ENCODE measurements around the gene GAP43.
A peak's percentile ranks its signal among the peaks of the same experiment; 100 is the strongest.

Gene GAP43, protein sequence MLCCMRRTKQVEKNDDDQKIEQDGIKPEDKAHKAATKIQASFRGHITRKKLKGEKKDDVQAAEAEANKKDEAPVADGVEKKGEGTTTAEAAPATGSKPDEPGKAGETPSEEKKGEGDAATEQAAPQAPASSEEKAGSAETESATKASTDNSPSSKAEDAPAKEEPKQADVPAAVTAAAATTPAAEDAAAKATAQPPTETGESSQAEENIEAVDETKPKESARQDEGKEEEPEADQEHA

GRCh38 chr3:115623044-115623868, at the start of gene GAP43:
GAP43 (plus strand) TSS chr3:115623510; CDS start chr3:115623690, 180 bp downstream.
- peak; percentile 25 for DNase-seq (ENCODE audit: low spot score)
- no peak for FAIRE-seq

DNA sequence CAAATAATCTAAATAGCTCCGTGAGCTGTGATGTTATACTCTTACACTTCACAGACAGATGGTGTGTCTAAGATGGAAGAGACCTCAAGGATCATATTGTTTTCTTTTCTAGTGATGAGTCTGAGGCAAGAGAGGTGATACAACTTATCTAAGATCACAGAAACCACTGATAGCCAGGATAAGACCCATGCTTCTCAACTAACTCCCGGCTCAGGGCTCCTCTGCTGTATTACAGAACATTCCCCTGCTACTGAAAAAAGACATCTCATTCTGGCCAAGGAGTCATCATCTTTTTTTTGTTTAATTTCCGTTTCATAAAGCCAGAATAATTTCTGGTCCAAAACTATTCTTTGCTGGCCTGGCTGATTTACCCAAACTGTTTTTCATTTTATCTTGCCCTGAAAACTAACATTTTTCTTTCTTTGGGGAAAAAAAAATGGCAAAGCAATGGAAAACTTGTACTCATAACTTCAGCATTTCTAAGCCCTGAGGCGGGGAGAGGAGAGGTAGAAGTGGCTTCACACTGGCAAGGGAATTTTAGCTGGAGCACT, 46.9 kb upstream of the GAP43 start:
- FAIRE-seq (no peak), DNase-seq (ENCODE audit: low spot score) (no peak)

- no peak for DNase-seq (ENCODE audit: low spot score)
- FAIRE-seq: no peak
These were observed 46.3 kb upstream of the GAP43 start for GRCh38 chr3:115577000-115577399.

DNA sequence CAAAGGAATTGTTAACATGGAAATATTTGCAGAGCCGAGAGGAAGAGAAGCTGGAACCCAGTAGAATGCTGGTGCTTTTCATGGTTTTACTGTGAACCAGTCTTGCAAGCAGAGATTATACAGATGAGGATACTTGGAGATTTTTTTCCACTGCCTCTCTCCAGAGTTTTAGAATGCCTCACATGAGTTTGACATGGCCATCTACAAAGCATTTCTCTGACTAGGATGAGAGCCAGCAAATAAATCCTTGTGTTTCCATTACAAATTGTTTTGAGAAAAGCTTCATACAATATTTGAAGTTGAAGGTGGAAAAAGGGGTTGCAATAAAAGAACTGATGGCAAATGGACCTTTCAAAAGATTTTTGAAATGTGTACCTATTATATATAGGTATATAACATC, 45.0 kb upstream of the GAP43 start:
- FAIRE-seq (no peak), DNase-seq (ENCODE audit: low spot score) (no peak)

DNA sequence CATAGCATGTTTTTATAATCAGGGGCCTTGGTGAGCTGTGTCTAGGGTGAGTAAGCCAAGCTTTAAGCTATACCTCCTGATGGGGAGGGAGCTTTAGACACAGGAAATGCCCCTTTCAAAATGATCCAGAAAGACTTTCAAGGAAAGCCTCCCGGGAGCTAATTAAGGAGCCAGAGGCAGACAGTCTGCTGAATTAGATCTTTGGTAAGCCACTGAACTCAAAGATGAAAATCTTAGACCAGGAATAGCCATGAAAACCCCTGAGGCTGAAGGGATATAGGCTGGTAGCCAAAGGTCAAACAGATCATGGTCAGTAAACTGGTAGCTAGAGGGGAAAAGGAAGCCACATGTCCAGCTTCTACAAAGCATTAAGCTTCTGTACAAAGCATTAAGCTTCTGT, 42.7 kb upstream of the GAP43 start:
- DNase-seq (ENCODE audit: low spot score) (no peak), FAIRE-seq (no peak)

DNA sequence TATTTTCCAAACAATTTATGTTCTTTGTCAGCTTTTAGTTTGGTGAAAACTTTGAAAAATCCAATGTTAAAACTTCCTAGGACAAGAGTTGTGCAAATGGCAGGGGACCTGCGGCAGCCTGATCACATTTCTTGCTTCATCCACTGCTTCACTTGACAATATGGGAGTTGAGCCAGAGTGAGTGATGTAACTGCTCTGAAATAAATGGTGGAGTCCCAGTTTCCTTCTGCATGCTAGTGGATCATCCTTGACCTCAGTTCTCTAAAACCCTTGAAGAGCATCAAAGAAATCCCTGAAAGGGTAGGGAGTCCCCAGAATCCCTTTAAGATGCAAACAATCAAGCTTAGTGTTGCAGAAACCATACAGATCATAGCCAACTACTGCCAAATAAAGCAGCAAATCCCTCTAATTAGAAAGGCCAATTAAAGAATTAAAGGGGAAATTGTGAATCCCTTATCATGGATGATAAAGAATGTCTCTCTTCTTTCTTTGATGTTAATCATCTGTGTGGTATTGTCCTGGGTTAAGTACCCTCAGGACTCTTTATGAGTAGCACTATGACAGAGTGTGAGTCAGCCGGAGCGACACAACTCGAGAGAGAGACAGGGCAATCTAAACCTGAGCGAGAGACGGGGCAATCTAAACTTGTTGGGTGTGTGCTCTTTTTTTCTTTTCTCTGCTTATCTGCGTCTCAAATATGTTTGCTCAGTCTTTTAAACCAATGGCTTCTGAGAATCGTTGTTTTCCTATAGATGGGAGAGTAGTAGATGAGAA, 41.8 kb upstream of the GAP43 start:
- peak; percentile 36 for FAIRE-seq

DNA sequence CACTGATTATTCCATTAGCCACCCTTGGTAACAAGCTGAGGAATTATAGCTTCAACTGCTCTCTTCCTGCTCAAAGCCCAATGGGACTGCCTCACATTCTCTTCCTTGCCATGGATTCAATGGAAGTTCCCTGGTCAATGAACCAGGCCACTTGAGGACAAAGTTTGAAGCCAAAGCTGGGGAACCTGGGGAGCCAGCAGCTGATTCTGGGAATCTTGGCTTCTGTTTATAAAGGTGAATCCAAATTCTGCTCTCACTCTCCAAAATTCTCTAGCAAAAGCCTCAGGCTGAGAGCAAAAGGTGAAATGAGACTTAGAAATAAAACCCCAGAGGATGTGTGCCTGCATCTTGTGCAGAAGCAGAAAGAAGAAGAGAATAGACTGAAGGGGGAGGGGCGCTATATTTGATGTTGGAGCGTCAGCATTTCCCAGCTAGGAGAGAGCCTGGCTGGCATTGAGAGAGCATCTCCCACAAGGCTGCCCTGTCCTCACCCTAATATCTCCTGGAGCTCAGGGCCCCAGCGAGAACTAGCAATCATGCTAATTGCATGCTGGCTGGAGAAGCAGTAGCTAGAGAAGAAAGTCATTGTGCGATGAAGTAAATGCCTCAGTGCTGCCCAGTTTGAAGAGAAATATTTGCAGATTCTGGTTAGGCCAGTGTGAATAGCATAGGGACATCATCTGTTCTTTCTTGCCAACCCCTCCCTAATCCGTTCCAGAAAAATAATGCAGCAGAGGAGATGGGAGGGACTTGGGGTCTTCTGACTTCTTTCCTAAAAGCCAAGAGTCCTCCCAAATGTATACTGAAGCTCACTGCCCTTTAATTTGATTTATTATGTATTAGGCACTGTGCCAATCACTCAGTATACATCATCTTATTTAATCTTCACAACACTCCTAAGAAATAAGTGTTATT, 34.9 kb upstream of the GAP43 start:
- DNase-seq (ENCODE audit: low spot score): no peak
- FAIRE-seq: no peak

More for the DNA sequence above, 41.8 kb upstream of the GAP43 start:
- DNase-seq (ENCODE audit: low spot score): peak; percentile 40

- FAIRE-seq (no peak), DNase-seq (ENCODE audit: low spot score) (no peak)
These were observed 32.4 kb upstream of the GAP43 start for GRCh38 chr3:115590873-115591272.

DNA sequence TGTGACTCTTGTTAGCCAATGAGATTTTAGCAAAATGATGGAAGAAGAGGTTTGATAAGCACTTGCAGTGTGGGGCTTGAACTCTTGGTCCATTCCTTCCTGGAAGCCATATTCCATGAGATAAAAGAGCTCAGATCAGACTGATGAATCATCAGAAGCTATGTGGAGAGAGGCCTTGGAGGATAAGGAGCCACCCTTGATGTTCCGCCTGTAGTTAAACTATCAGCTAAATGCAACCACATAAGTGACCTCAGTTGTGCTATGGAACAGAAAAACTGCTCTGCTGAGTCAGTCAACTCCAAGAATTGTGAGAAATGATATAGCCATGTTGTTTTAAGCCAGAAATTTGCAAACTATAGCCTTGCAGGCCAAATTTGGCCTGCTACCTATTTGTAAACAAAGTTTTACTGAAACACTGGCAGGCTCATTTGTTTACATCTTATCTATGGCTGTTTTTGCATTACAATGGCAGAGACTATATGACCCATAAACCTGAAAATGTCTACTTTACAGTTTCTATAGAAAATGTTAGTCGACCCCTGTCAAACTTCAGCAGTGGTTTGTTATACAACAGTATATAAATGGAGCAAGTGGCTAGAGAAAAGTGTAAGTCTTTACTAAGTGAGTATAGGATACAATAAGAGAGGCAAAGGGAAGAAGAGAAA, 27.6 kb upstream of the GAP43 start:
- peak; percentile 57 for DNase-seq (ENCODE audit: low spot score)
- FAIRE-seq: peak; percentile 33

DNA sequence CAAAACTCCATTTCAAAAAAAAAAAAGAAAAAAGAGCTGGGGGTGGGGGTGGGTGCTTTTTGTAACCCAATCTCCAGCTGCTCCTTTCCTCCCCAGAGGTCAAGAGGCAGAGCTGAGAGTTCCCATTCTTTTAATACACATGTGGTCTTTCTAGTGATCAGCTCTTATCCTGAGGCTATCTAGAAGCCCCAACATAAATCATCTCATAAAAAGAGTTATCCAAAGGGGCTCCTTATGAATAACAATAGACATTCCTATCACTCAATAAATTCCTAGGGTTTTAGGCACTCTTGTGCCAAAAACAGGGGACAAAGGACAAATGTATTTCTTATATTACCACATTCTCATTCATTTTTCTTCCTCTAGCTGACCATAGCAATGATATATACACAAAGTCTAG, 25.1 kb upstream of the GAP43 start:
- no peak for DNase-seq (ENCODE audit: low spot score)
- FAIRE-seq: no peak

DNA sequence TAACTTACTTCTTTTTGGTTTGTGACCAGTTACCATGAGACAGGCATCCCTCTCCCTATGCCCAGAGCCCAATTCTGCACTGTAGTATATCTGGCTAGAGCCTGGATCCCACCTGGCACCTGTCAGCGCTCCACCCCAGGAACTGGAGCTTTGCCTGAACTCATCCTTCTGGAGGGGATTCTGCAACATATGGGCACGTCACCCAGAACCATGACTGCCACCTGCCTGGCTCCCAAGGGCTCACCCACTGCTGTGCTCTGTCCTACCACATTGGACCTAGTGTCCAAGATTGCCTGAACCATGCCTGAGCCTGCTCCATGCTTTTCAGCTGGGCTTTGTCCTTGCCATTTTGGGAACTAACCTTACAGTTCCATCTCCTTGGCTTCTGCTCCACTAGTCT, 21.1 kb upstream of the GAP43 start:
- no peak for FAIRE-seq
- no peak for DNase-seq (ENCODE audit: low spot score)

GRCh38 chr3:115611630-115612029, 11.7 kb upstream of the GAP43 start:
- FAIRE-seq: no peak
- no peak for DNase-seq (ENCODE audit: low spot score)

DNA sequence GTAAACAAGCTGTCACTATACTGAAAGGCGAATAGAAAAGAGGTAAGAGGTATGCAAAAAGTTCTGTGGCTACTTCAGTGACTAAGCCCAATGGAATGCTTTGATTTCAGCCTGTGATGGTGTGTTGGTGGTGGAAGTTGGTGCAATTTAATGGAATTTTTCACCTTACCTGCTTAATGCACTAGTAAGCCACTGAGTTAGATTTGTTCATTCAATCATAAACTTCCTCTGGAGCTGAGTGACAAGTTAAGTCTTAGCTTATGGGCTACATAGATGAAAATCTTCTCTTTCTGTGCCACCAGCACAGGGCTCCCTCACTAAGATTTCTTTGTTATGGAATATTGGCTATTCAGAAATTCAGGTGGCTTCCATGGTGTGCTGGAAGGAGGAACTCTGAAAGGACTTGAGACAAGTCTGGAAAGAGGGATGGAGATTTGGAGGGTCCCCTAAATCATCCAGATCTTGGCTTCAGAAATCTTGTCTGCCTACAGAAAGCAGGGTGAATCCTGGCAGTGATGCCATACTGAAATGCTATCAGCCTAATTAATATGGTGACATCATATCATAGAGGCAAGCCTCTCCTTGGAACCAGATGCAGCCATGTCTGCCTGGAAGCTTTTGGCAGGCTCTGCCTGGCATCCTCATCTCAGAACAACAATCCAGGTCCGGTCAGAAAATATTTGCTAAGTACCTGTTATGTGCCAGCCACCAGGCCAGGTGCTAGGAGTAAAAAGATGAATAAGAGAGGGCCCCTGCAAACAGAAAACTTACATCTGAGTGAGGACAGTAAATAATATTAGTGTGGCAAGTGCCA, 8.1 kb upstream of the GAP43 start:
- FAIRE-seq: no peak
- DNase-seq (ENCODE audit: low spot score): peak; percentile 49

- FAIRE-seq (no peak), DNase-seq (ENCODE audit: low spot score) (no peak)
These were observed 6.8 kb upstream of the GAP43 start for GRCh38 chr3:115616461-115616860.

DNA sequence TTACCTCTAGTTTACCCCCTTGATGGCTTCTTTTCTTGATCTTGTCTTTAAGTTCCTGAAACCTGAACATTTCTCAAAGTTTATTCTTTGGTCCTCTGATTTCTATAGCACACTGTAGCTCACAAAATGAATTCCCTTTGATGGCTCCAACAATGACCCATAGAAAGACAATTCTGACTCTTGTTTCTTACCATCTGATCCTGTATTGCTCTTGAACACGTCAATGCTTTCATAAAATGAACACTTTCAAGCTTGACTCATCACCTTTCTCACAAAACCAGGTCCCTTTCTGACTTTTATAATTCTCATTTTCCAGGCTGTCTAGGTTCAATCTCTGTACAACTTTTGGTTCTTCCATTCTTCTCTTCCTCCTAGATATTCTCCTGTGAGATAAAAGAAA, 5.7 kb upstream of the GAP43 start:
- no peak for FAIRE-seq
- DNase-seq (ENCODE audit: low spot score): no peak

GRCh38 chr3:115624029-115624741, 875 bp downstream of the GAP43 start:
- DNase-seq (ENCODE audit: low spot score) (no peak), FAIRE-seq (no peak)

GRCh38 chr3:115624901-115625300, 1.6 kb downstream of the GAP43 start:
- FAIRE-seq: no peak
- DNase-seq (ENCODE audit: low spot score): no peak

GRCh38 chr3:115626006-115626409, 2.7 kb downstream of the GAP43 start:
- DNase-seq (ENCODE audit: low spot score) (no peak), FAIRE-seq (no peak)

DNA sequence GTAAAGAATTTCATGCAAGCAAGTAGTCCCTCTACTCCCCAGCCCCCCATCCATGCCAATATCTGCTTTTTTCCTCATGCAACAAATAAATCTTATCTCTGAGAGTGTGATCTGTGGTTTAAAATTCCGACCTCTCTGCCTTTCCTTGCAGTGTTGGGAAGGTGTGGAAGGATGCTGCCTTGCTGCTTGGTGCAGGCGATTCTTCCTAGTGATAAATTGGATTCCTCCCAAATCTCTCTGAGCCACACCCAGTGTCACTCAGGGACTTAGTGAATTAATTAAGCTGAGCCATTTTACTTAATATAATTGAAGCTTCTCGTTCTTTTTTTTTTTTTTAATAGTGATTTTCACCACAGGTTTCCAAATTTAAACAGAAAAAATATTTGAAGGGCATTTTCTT, 3.4 kb downstream of the GAP43 start:
- no peak for FAIRE-seq
- DNase-seq (ENCODE audit: low spot score): no peak
